Germinal center (tissue), 1 donor: ENCODE measurements around the gene FRAS1.
"Not testable (repeated sequence)": the region's sequence is repeated elsewhere in the genome, so short reads cannot be mapped to it uniquely, and the experiment has no call there.

Experiments
- DNase-seq: peaks from one replicate; pipeline ENCODE4 v3.0.0; 2012; ENCODE audit warnings: mixed read lengths, low spot score

Gene FRAS1

GRCh38 chr4:78217557-78217956 lies 160.4 kb downstream of the FRAS1 start:
- DNase-seq: no peak

- DNase-seq: no peak
These were observed 161.1 kb downstream of the FRAS1 start for GRCh38 chr4:78218260-78218659.

- DNase-seq: no peak
These were observed 162.7 kb downstream of the FRAS1 start for GRCh38 chr4:78219825-78220224.

GRCh38 chr4:78220283-78220682 lies 163.2 kb downstream of the FRAS1 start:
- DNase-seq: no peak

- DNase-seq: no peak
These were observed 165.6 kb downstream of the FRAS1 start for GRCh38 chr4:78222575-78223186.

GRCh38 chr4:78225236-78225635 lies 168.1 kb downstream of the FRAS1 start:
- no peak for DNase-seq

GRCh38 chr4:78226279-78226678 lies 169.2 kb downstream of the FRAS1 start:
- DNase-seq: no peak

- no peak for DNase-seq
These were observed 170.4 kb downstream of the FRAS1 start for GRCh38 chr4:78227411-78228057.

- DNase-seq: no peak
These were observed 178.7 kb downstream of the FRAS1 start for GRCh38 chr4:78235800-78236199.

- DNase-seq: no peak
These were observed 180.2 kb downstream of the FRAS1 start for GRCh38 chr4:78237360-78237759.

- no peak for DNase-seq
These were observed 184.9 kb downstream of the FRAS1 start for GRCh38 chr4:78242071-78242470.

- DNase-seq: no peak
These were observed 187.8 kb downstream of the FRAS1 start for GRCh38 chr4:78244705-78245485.

- no peak for DNase-seq
These were observed 190.6 kb downstream of the FRAS1 start for GRCh38 chr4:78247536-78248285.

GRCh38 chr4:78250500-78250899 lies 193.4 kb downstream of the FRAS1 start:
- DNase-seq: no peak

- DNase-seq: not testable (repeated sequence)
These were observed 195.7 kb downstream of the FRAS1 start for GRCh38 chr4:78252773-78253172.

GRCh38 chr4:78254893-78255292 lies 197.8 kb downstream of the FRAS1 start:
- no peak for DNase-seq

- DNase-seq: no peak
These were observed 207.9 kb downstream of the FRAS1 start for GRCh38 chr4:78265006-78265405.

- DNase-seq: no peak
These were observed 210.7 kb downstream of the FRAS1 start for GRCh38 chr4:78267790-78268189.

- no peak for DNase-seq
These were observed 211.5 kb downstream of the FRAS1 start for GRCh38 chr4:78268597-78268996.

GRCh38 chr4:78275450-78275849 lies 218.3 kb downstream of the FRAS1 start:
- DNase-seq: not testable (repeated sequence)

GRCh38 chr4:78286281-78286680 lies 229.2 kb downstream of the FRAS1 start:
- no peak for DNase-seq

GRCh38 chr4:78288327-78288726 lies 231.2 kb downstream of the FRAS1 start:
- DNase-seq: no peak

- DNase-seq: no peak
These were observed 234.2 kb downstream of the FRAS1 start for GRCh38 chr4:78291277-78291676.
